ENCODE measurements around the gene CSF1.

Gene CSF1

DNA sequence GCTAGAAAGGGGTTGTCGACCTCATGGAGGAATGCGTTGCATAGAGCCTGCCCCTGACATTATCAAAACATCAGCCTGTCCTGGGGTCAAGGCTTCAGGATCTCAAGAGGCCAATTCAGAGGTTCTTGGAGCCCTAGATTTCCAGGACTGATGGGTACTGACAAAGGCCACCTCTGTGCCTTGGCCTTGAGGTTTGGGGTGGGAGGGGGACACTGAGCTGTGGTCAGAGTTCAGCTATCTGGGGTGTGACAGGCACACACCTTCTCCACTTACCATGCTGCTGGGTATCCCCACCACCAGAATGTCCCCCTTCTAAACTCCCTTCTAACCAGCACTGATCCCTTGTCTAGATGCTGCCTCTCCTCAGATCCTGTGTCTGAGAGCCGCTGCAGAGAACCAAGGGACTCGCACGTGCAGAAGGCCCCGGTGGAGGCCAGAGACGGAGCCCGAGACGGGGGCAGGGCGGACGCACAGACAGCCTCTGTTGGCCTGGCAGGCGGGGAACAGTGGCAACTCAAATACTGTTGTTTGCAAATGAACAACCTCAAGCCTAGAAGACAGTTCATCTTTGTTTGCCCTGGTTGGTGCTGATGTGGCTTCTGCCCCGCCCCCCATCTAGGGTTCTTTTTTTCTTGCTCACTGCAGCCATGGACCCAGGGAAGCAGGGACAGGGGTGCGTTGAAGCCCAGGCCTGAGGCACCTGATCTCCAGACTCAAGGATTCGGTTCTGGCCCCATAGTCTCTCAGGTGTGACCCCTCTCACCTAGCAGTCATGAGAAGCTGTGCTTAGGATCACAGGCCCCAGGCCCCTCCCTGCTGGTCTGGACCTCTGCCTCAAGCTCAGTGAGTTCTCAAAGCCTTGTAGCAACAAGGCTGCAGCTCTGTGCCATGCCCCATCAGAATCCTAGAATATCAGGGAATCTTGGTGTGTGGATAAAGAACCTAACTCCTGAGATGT, 28.1 kb upstream of the CSF1 start:
- no peak for DNase-seq (ENCODE audit: low spot score)

DNA sequence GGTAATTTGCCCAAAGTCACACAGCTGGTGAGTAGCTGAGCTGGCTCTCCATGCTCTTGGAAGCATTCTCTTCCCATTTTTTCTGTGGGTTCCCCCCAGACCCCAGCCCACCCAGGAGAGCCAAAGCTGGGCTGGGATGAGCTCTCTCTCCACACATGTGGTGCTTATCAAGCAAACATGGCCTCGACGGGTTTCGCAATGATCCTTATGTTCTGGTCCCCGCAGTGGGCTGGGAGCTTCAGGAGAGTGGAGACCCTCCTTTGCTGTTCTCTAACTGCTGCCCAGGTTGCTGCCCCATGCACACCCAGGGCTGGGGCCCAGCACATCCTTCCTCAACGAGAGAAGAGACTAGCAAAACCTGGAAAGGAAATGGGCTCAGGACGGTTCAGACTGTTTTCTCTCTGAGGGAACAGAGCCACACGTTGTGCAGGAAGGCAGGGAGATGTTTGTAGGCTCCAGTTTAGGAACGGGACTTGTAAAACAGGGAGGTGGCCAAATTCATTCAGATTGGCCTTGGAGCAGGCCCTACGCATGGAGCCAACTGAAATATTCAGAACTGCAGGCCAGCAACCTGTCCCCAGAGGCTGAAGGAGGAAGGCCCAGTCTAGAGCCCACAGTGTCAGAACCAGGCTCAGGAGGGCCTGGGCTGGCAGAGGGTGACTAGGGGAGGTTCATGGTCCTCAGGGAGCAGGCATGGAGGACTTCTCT, 27.2 kb upstream of the CSF1 start:
- no peak for DNase-seq (ENCODE audit: low spot score)

GRCh38 chr1:109884242-109884891, 26.3 kb upstream of the CSF1 start:
- DNase-seq (ENCODE audit: low spot score) = no peak

DNA sequence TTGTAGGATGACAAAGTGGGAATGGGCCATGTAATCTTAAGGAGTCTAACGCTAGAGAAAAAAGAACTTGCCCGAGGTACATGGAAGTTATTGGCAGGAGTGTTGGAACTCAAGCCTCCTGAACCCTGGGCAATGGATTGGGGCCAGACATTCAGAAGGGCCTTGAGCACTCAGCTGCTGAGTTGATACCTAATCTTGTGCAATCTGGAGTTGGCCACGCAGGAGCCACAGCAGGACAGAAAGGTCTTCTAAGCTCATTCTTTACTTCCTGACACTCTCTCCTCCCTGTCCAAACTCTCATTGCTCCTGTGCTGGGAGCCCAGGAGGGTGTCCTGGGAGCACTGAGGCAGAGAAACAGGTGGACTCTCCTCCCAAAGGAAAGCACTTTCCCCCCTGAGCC, 25.1 kb upstream of the CSF1 start:
- no peak for DNase-seq (ENCODE audit: low spot score)

GRCh38 chr1:109886827-109887226, 23.8 kb upstream of the CSF1 start:
- no peak for DNase-seq (ENCODE audit: low spot score)

DNA sequence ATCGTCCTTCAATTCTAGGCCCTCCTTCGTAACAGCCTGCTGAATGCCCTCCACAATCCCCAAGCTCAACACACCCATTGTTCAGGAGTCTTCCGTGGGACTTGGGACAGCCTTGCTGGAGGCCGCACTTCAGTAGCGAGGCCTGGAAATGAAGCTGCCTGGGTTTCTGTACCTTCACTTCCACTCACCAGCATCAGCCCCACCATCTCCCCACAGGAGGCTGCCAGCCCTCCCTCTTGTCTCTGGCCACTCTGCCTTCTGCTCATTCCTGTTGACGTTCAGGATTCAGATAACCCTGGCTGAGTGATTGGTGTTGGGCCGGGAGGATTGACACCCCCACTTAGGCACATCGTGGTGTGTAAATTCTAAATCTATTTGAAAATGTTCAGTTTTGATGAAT, 23.4 kb upstream of the CSF1 start:
- no peak for DNase-seq (ENCODE audit: low spot score)

GRCh38 chr1:109887884-109888283, 22.8 kb upstream of the CSF1 start:
- no peak for DNase-seq (ENCODE audit: low spot score)

GRCh38 chr1:109889094-109889493, 21.6 kb upstream of the CSF1 start:
- DNase-seq (ENCODE audit: low spot score) = no peak

GRCh38 chr1:109890115-109890953, 20.3 kb upstream of the CSF1 start:
- DNase-seq (ENCODE audit: low spot score) = no peak

DNA sequence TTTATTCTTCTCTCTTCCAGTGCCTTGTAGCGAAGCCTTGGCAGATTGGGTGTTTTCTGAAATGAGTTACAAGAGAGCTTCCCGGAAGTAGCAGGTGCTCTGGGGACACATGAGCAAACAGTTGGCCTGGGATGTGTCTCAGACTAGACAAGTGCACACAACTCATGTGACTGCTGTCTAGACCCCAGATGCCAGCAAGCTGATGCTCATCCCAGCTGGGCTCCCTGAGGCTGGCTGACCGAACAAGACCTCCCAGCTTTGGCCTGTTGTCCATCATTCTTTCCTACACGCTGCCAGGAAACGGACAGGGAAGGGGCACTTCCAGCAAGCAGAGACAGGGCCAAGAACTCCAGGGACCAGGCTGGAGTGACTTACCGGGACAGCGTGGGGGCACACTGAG, 18.7 kb upstream of the CSF1 start:
- DNase-seq (ENCODE audit: low spot score) = no peak

- DNase-seq (ENCODE audit: low spot score) = no peak
Measured at GRCh38 chr1:109892561-109893368, 17.9 kb upstream of the CSF1 start.

DNA sequence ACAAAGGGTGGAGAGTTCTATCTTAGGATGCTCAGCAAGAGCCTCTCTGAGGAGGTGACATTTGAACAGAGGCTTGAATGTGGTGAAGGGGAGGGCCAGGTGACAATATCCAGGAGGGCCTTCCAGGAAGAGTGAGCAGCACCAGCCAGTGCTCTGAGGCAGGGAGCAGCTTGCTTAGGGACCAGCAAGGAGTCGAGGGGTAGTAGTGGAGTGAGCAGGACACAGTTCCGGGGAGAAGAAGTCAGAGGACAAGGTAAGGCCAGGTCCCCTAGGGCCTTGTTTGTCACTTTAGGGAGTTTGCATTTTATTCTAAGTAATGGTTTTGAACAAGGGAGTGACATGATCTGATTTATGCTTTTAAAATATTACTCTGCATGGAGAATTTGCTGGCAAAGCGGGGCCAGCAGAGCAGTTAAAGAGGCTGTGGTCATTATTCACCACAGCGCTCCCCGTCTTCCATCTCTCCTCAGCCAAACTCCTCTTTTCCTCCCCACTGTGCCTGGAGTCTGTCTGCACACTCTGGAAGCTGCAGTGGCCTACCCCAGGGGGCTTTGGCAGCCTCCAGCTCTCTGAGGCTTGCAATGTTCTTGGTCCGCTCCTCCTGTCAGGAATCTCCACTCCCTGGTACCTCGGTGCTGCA, 17.0 kb upstream of the CSF1 start:
- no peak for DNase-seq (ENCODE audit: low spot score)

DNA sequence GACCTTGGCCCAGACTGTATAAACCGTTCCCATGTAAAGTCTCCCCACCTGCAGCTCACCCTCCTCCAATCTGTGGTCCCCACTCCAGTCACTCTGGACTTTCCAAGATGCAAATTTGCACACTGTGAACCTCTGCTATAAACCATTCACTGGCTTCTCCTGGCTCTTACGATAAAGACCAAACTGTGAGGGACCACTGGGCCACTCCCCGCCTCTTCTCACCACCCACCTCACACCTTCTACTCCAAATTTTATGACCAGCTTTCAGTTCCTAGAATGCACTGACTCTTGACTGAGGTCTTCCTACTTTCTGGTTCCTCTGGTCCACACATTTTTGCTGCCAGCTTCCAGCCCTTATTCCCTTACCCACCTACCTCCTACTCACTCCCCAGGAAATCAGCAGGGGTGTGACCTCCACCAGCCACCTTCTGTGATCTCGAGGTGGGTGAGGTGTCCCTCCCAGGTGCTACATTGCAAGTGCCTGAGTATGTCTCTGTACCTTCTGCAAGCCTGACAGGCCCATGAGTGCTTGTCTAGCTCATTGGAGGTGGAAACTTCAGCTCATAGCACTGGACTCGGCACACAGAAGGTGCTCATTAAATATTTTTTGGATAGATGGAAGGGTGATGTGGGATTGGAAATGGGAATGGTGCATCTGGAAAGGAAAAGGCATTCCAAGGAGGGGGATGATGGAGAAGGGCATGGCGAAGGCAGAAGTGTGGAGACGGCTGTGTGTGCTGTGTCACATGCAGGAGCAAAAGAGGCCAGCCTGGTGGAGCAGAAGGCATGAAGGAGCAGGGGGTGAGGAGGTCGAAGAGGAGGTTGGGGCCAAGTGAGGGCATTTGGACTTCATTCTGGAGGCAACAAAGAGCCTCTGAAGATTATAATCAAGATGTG, 15.6 kb upstream of the CSF1 start:
- DNase-seq (ENCODE audit: low spot score) = no peak

GRCh38 chr1:109895720-109896504, 14.7 kb upstream of the CSF1 start:
- DNase-seq (ENCODE audit: low spot score) = no peak

DNA sequence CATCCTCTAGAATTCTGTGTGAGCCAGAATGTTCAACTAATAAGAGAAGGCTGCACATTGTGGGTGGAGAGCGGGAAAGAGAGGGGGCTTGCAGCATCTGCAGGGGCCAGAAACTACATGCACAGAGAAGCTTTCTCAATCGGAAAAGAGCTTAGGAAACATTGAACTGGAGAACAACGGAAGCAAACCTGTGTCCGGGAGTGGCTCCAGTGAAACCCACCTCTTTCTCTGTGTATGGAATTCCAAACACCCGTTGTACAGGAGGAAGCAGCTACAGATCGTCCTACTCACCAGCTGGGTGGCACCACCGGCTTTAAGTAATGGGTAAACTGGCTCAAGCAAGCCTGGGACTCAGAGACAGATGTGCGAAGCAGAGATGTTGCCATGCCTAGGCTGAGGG, 14.0 kb upstream of the CSF1 start:
- DNase-seq (ENCODE audit: low spot score) = no peak

- no peak for DNase-seq (ENCODE audit: low spot score)
Measured at GRCh38 chr1:109897259-109897955, 13.2 kb upstream of the CSF1 start.

DNA sequence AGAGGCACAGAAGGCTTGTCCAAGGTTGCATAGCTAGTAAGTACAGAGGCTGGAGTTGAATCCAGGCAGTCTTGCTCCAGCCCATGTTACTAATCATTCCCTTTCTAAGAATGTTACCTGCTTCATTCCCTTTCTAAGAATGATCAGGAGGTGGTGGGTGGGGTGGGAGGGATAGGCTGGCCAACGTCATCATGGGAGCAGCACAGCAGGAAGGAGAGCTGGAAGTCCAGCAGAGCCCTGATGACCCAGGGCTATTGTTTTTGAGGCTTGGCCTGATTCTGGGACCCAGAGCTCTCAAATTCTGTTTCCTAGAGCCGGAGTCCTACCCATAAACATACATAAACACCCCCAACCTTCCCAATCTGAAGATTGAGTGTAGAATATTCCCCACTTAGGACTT, 11.8 kb upstream of the CSF1 start:
- no peak for DNase-seq (ENCODE audit: low spot score)

DNA sequence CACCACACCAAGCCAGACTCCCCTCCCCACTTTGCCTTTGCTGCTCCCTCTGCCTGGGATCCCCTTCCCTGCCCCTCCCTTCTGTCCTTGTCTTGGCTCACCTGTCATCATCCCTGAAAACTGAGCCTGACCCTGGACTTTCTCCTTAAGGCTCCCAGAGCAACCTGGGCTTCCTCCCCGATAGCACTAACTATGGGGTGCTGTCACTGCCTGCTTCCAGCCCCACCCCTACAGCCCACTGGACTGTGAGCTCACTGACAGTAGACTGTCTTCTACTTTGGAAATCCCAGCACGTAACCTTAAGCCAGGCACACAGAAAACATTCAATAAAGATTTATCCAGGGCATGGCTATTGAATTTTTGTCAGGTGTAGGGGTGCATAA, 9.5 kb upstream of the CSF1 start:
- DNase-seq (ENCODE audit: low spot score) = no peak

Data from HuH-7.5 (cell line).